Heart left ventricle (tissue), 16 donors: ENCODE results near the gene KRT1. TPM values are rescaled to one million over a fixed set of nuclear protein-coding genes. Genes with fewer than 3 reads are reported as not detected.

ENCODE experiments used
- ATAC-seq, 4 donors: fragments of 200-7000 bp; cut with Tn5 transposase; one replicate each; pipeline ENCODE4 v1.9.1; 2020 to 2022; ENCODE audit warnings: moderate library complexity in 4 of 4, mild to moderate bottlenecking in 3 of 4, moderate number of reproducible peaks in 1 of 4
- DNase-seq, 5 donors: peaks; one replicate each; pipeline ENCODE4 v3.0.0-alpha.2; 2020
- H3K27ac ChIP-seq, 12 donors: fragments of 200-600 bp; sonication (generic) in 4 of 12; one replicate each; pipeline versions ENCODE4 v1.5.0 to v1.8.0; 2016 to 2022; ENCODE audit warnings: mild to moderate bottlenecking in 2 of 12
- H3K27me3 ChIP-seq, 9 donors: fragments of 200-600 bp; sonication (generic) in 2 of 9; one replicate each; pipeline versions ENCODE4 v1.5.1 to v1.8.0; 2016 to 2022; ENCODE audit warnings: mild to moderate bottlenecking in 3 of 9
- H3K36me3 ChIP-seq, 9 donors: fragments of 200-600 bp; sonication (generic) in 2 of 9; one replicate each; pipeline versions ENCODE4 v1.5.0 to v1.8.0; 2018 to 2022; ENCODE audit warnings: mild to moderate bottlenecking in 2 of 9
- H3K4me1 ChIP-seq, 12 donors: fragments of 200-600 bp; sonication (generic) in 4 of 12; one replicate each; pipeline versions ENCODE4 v1.5.0 to v1.8.0; 2016 to 2022; ENCODE audit warnings: mild to moderate bottlenecking in 3 of 12
- H3K4me3 ChIP-seq, 12 donors: fragments of 200-600 bp; sonication (generic) in 4 of 12; one replicate each; pipeline versions ENCODE4 v1.5.0 to v1.8.0; 2017 to 2022; ENCODE audit warnings: mild to moderate bottlenecking in 9 of 12, moderate library complexity in 4 of 12
- H3K9me3 ChIP-seq, 12 donors: fragments of 200-600 bp; sonication (generic) in 4 of 12; one replicate each; pipeline versions ENCODE4 v1.5.0 to v1.8.0; 2016 to 2022; ENCODE audit warnings: mild to moderate bottlenecking in 1 of 12
- POLR2A ChIP-seq, 2 donors: fragments of 450-650 bp; IDR thresholded peaks; one replicate each; pipeline ENCODE4 v1.6.1; 2017; ENCODE audit warnings: antibody characterized with exemption in 2 of 2, mild to moderate bottlenecking in 2 of 2, moderate library complexity in 2 of 2
- WGBS, 4 donors: extraction: QIAGEN DNeasy Blood & Tissue Kit in 2 of 4; methylation state at CpG; one replicate each; pipeline versions ENCODE4 v1.1.5 to v1.1.7; 2013 to 2018; 5-methylcytosine and 5-hydroxymethylcytosine counted together
- intact Hi-C, 10 donors: fragments of 100-400 bp; cut with DNase I; formaldehyde crosslinking; loops; one replicate each; pipeline versions ENCODE4 v1.11.1 to v1.14.2; 2022
- polyA plus RNA-seq, 2 donors: library from polyadenylated mRNA; stranded (reverse); fragments of 200-250 nt; gene quantifications; one replicate each; pipeline ENCODE4 v1.2.3, GENCODE V29; 2013
- total RNA-seq, 9 donors: library from RNA; depleted of rRNA in 2 of 9; stranded (reverse); fragments of >200 nt in 2 of 9; fragmentation: NEBNext Ultra II Directional in 3 of 9; extraction: Animal tissue kit (Norgen Biotek cat#: 25700) in 3 of 9; gene quantifications; one replicate each; pipeline versions ENCODE4 v1.1.0 to v1.2.4, GENCODE V29; 2016 to 2023
- TF ChIP-seq, protein P1 (sequence below), 12 donors: fragments of 200-600 bp; sonication (generic) in 4 of 12; IDR thresholded peaks; one replicate each; pipeline versions ENCODE4 v1.5.0 to v1.8.0; 2018 to 2022; ENCODE audit warnings: antibody characterized with exemption in 12 of 12, mild to moderate bottlenecking in 5 of 12
- donor health status: ischemic (EF 13 %, LVEDD 7.1; RV severe dilation, severe dysfunction).
- donor health status: healthy with polysubstance abuse.
- donor health status: DM: no; HTN: yes; CAD: no.
- donor health status: DM: no; HTN: no; CAD: no.
- donor health status: ischemic (EF 25% LVEDD 6.9; RV normal size, moderate dysfunction).
- donor health status: ischemic (EF 25% LVEDD 5.7; RV mildly dilated, moderate dysfunction).
- donor health status: healthy.
- donor health status: DM: yes; HTN: yes; CAD: no.
- donor health status: ischemic (EF 35%, LVEDD 5.7; RV mildly dilated, moderate dysfunction).
- donor health status: nonischemic (EF 11% LVEDD 7.7; RV severe dilation, severe dysfunction).
- donor health status: DM: yes; HTN: yes; CAD: no.
- donor health status: PGD.
- donor health status: ischemic (EF 29% LVEDD 5.4; RV normal size, mild dysfunction).
- donor health status: nonischemic (EF 23%, LVEDD 6.1; RV moderate dilation, normal function).

Gene KRT1
- total and polyA plus RNA-seq, 11 donors = 0.35 TPM; not detected in 10

DNA sequence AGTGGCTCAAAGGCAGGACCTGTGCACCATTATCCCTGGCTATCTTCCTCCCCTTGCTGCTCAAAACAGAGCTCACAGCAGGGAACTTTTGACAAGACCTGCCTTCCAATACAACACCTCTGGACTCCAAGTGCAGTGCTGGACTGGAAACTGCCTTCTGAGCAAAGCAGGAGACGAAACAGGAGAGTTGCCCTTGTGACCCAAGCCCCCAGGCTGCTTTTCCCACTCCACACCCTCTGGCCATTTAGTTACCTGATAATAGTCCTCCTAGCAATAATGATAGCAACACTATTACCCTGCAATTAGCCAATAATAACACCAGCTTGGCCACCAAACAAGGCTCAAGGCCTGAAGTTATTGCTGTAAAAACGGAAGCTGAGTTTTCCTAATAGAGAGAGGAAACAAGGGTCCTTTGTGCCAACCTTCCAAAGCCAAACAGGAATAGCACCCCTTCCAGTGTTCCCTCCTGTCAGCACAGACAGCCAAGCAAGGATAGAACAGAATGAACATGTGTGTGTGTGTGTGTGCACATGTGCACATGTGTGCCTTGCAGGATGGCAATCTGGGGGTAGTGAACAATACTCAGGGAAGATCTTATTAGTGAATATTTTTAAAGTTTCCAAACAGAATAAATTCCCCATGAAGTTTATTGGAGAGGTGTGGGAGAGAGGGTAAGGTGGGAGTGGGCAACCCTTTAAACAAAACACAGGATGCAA, 52.7 kb downstream of the KRT1 start:
- Histone ChIP-seq H3K36me3 (no peaks in the 10 kb centered on the region), H3K4me3 (no peak overlapping the region), H3K4me1 (no peaks in the 10 kb centered on the region), H3K9me3 (peaks cover 0 to 8% (median 0%) of the 10 kb centered on the region in 12 donors), H3K27ac (no peak overlapping the region), H3K27me3 (peaks cover 0 to 16% (median 0%) of the 10 kb centered on the region in 9 donors)
- 53 to 64% (median 62%) methylated on average over 2 of the region's 2 CpGs for WGBS, 4 donors
- TF ChIP-seq POLR2A (IDR thresholded peaks at IDR 0.05) = no peak
- TF ChIP-seq, protein P1, sequence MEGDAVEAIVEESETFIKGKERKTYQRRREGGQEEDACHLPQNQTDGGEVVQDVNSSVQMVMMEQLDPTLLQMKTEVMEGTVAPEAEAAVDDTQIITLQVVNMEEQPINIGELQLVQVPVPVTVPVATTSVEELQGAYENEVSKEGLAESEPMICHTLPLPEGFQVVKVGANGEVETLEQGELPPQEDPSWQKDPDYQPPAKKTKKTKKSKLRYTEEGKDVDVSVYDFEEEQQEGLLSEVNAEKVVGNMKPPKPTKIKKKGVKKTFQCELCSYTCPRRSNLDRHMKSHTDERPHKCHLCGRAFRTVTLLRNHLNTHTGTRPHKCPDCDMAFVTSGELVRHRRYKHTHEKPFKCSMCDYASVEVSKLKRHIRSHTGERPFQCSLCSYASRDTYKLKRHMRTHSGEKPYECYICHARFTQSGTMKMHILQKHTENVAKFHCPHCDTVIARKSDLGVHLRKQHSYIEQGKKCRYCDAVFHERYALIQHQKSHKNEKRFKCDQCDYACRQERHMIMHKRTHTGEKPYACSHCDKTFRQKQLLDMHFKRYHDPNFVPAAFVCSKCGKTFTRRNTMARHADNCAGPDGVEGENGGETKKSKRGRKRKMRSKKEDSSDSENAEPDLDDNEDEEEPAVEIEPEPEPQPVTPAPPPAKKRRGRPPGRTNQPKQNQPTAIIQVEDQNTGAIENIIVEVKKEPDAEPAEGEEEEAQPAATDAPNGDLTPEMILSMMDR (IDR thresholded peaks at IDR 0.05) = no peak
- no peak for DNase-seq
- intact Hi-C loops = no loop called here
- no peak for ATAC-seq

Other genes with a start within 250 kb of the KRT1 start
- gene KRT75, start 246.0 kb downstream of the KRT1 start, total RNA-seq = not detected
- not detected for gene KRT75, start 246.0 kb downstream of the KRT1 start, polyA plus RNA-seq
- gene KRT6B, start 228.3 kb downstream of the KRT1 start, total RNA-seq = not detected
- not detected for gene KRT6B, start 228.3 kb downstream of the KRT1 start, polyA plus RNA-seq
- not detected for gene KRT6C, start 206.6 kb downstream of the KRT1 start, total RNA-seq
- gene KRT6C, start 206.6 kb downstream of the KRT1 start, polyA plus RNA-seq = not detected
- under 1 TPM in 1 of 9 donors, not detected in 8; 0.11 TPM for gene KRT6A, start 187.2 kb downstream of the KRT1 start, total RNA-seq
- gene KRT6A, start 187.2 kb downstream of the KRT1 start, polyA plus RNA-seq = under 1 TPM in 1 of 2 donors, not detected in 1; 0.03 TPM
- 1 to 10 TPM in 1 of 9 donors, not detected in 8; 3.4 TPM for gene KRT5, start 160.0 kb downstream of the KRT1 start, total RNA-seq
- gene KRT5, start 160.0 kb downstream of the KRT1 start, polyA plus RNA-seq = under 1 TPM in 1 of 2 donors, not detected in 1; 0.40 TPM
- not detected for gene KRT71, start 127.3 kb downstream of the KRT1 start, total RNA-seq
- not detected for gene KRT71, start 127.3 kb downstream of the KRT1 start, polyA plus RNA-seq
- gene KRT74, start 106.6 kb downstream of the KRT1 start, total RNA-seq = not detected
- gene KRT74, start 106.6 kb downstream of the KRT1 start, polyA plus RNA-seq = not detected
- not detected for gene KRT72, start 78.9 kb downstream of the KRT1 start, total RNA-seq
- gene KRT72, start 78.9 kb downstream of the KRT1 start, polyA plus RNA-seq = not detected
- gene KRT73, start 61.8 kb downstream of the KRT1 start, total RNA-seq = not detected
- not detected for gene KRT73, start 61.8 kb downstream of the KRT1 start, polyA plus RNA-seq
- not detected for gene KRT2, start 28.2 kb downstream of the KRT1 start, total RNA-seq
- gene KRT2, start 28.2 kb downstream of the KRT1 start, polyA plus RNA-seq = not detected
- not detected for gene KRT77, start 23.1 kb upstream of the KRT1 start, total RNA-seq
- not detected for gene KRT77, start 23.1 kb upstream of the KRT1 start, polyA plus RNA-seq
- not detected for gene KRT76, start 96.9 kb upstream of the KRT1 start, total RNA-seq
- not detected for gene KRT76, start 96.9 kb upstream of the KRT1 start, polyA plus RNA-seq
- not detected for gene KRT3, start 115.7 kb upstream of the KRT1 start, total RNA-seq
- not detected for gene KRT3, start 115.7 kb upstream of the KRT1 start, polyA plus RNA-seq
- not detected for gene KRT4, start 133.7 kb upstream of the KRT1 start, total RNA-seq
- gene KRT4, start 133.7 kb upstream of the KRT1 start, polyA plus RNA-seq = under 1 TPM in 1 of 2 donors, not detected in 1; 0.51 TPM
- gene KRT79, start 153.9 kb upstream of the KRT1 start, total RNA-seq = not detected
- under 1 TPM in 1 of 2 donors, not detected in 1; 0.24 TPM for gene KRT79, start 153.9 kb upstream of the KRT1 start, polyA plus RNA-seq
- not detected for gene KRT78, start 168.6 kb upstream of the KRT1 start, total RNA-seq
- under 1 TPM in 1 of 2 donors, not detected in 1; 0.14 TPM for gene KRT78, start 168.6 kb upstream of the KRT1 start, polyA plus RNA-seq
- gene KRT8, start 224.7 kb upstream of the KRT1 start, total RNA-seq = 100 to 1,000 TPM in 6 of 9 donors, 10 to 100 TPM in 3; 79.9 to 210 (median 110) TPM
- 100 to 1,000 TPM; 139 to 227 TPM for gene KRT8, start 224.7 kb upstream of the KRT1 start, polyA plus RNA-seq